Measurements from ENCODE around the gene ZSCAN5A.
A peak's percentile ranks its signal among the peaks of the same experiment; 100 is the strongest.
"Not testable (repeated sequence)": the region's sequence is repeated elsewhere in the genome, so short reads cannot be mapped to it uniquely, and the experiment has no call there.

ZSCAN5A gene, protein sequence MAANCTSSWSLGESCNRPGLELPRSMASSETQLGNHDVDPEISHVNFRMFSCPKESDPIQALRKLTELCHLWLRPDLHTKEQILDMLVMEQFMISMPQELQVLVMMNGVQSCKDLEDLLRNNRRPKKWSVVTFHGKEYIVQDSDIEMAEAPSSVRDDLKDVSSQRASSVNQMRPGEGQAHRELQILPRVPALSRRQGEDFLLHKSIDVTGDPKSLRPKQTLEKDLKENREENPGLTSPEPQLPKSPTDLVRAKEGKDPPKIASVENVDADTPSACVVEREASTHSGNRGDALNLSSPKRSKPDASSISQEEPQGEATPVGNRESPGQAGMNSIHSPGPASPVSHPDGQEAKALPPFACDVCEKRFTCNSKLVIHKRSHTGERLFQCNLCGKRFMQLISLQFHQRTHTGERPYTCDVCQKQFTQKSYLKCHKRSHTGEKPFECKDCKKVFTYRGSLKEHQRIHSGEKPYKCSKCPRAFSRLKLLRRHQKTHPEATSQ

DNA sequence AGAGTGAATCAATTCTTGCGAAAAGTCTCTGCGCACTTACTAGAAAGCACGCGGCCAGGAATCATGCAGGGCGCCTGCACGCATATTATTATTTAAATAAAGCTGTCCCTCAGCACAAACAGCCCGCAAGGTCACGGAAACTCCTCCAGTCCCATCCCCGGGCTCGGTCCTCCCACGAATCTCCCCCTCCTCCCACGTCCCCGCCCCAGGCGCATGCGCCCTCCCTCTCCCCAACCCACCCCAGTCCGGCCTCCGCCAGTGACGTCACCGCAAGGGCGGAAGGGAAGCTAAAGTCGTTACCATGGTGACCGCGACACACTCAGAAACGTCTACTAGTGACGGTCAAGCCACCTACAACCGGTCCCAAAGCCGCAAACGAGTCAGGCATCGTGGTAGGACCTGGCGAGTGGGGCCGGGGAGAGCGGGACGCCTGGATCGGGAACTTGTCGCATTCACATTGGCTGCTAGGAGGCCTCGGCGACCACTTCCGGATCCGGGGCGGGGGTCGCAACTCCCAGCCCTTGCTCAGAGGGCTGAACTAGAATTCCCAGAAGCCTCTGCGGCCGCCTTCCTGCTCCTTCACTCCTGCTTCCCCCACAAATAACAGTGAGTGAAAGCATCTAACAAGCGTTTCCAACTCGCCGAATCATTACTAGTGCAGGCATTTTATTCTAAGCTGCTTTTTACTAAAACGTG, at the start of gene ZSCAN5A:
Gene ZSCAN5A, minus strand, starts transcription at position 459 of the 696 bp plus-strand sequence. CDS start 89,793 bp downstream, outside the sequence.
- peak; percentile 99 for DNase-seq

DNA sequence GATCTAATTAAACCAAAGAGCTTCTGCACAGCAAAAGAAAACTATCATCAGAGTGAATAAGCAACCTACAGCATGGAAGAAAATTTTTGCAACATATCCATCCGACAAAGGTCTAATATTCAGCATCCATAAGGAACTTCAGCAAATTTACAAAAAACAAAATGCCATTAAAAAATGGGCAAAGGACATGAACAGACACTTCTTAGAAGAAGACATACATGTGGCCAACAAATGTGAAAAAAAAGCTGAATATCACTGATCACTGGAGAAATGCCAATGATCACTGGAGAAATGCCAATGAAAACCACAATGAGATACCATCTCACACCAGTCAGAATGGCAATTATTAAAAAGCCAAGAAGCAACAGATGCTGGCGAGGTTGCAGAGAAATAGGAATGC, 46.2 kb upstream of the ZSCAN5A start:
- DNase-seq = no peak

DNA sequence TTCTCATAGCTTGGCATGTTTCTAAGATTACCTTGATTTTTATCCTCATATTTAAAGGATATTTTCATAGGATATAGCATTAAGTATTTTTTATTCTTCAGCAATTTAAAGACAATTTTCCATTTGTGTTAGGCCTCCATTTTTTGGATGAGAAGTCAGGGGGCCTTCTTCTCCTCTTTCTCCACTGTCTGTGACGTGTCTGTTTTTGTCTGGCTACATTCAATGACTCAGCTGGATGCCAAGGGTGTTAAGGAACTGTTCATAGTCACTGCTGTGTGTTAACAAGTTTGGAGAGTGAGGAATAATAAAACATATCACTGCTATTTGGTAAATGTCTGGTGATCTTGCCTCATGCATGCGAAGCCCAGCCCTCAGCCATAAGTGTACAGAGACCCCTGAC, 42.3 kb upstream of the ZSCAN5A start:
- DNase-seq = no peak

DNA sequence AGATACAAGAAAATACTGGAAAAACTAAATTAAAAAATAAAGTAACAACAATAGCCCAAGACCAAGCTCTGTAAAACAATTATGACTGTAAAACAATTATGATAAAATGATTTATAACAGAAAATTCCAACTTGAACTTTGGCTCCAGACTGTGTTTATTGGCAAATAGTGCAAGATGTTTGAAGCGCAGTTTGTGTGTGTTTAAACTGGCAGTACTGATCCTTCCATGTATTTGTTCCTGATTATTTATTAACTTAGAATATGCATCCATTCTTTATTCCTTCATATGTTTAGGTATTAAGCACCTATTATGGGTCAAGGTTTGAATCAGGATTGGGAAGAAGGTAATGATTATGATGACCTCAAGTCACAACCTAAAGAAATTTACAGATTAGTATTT, 40.9 kb upstream of the ZSCAN5A start:
- no peak for DNase-seq

DNA sequence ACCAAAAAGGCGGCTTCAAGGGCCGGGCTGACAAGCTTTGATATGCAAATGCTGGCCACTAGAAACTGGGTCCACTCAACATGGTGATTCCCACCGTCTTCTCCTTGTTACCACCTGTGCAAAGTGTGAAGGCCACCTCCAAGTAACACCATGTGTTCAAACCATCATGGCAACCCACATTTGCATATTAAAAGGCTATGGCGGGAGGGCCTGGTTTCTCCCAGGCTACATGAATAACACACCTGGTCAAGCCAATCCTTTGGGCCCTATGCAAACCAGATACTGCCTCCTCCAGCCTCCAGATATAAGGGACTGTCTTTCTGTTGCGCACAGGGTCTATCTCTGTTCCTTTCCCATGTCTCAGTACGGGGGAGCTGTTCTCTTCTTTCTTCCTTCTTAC, 36.6 kb upstream of the ZSCAN5A start:
- no peak for DNase-seq

DNA sequence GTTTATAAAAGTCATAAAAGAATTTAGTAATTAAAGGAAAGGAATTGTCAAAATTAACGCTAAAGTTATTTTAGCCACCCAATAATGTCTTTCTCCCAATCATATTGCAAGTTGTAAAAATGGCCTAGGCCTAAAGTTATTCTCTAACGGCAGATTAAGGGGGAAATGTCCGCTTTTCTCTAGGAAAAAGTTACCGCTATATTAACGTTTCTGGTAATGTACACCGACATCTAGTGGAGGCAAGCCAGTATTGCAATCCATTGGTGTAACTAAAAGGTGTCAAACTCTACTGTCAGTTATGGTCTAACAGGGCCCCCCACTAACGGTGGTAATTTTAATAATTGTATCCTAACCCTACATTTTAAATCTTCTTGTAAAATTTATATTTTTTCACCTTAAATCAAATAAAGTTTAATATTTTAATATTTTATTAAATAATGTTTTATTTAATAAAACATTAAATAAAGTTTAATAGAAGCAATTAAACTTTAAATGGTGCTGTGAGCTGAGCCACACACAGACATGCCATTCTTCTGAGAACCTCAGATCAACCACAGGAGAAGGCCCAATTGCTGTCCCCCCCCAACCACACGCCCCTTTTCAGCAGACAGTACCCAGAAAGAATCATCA, 35.9 kb upstream of the ZSCAN5A start:
- DNase-seq = peak; percentile 13

DNA sequence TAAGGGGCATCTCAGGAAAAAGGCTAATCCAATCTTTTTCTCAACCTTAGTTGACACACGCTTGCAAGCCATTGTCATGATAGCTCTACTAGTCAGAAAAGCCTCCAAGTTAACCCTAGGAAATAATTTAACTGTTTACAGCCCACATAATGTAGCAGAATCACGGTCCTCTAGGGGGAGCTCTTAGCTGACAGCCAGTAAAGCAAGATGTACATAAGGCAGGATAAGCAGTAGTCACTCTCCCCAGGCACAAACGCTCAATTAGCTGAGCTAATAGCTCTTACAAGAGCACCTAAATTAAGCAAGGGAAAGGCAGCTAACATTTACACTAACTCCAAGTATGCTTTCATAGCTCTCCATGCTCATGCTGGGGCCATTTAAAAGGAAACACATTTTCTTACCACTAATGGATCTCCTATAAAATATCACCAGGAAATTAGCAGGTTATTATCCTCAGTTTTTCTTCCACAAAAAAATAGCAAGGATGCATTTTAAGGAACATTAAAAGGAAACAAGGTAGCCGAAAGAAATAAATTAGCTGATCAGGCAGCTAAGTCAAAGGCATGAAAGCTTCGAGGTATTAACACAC, 33.7 kb upstream of the ZSCAN5A start:
- no peak for DNase-seq

DNA sequence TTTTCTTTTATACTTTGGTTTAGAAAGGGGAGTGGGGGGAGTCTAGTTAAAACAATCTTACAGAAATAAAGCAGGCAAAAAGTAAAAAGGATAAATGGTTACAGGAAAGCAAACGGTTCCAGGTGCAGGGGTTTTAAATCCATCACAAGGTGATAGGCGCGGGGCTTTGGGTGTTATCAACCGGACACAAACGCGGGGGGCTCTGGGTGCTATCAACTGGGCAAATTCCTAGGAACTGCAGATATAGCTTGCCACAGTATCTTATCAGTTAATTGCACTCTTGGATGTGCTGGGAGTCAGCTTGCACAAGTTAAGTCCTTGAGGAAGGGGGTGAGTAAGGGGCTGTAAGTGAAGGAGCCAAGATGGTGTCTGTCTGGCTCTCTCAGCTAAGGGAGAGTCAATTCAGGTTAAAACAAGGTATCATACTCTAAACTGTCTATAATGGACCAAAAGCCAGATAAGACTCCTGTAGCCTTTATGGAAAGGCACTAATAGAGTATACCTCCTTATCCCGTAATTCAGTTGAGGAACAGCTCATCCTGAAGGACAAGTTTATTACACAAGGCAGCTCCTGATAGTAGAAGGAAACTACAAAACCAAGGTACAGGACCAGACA, 32.6 kb upstream of the ZSCAN5A start:
- no peak for DNase-seq

DNA sequence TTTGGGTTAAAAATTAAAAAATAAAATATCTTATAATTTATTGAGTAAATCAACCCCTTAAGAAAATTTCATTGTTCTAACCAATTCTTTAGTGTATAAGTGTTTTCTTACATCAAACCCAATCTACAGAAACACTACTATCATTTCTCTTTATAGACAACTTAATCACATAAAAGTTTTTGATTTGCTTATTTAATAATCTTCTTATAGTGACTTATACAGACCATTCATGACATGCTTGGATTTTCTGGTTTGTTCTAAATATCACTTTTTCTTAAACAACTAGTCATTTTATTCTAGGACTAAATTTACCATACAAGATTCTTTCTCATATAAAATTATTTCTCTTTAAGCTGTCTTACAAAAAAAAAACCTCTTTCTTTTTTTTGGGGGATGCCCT, 27.3 kb upstream of the ZSCAN5A start:
- no peak for DNase-seq

DNA sequence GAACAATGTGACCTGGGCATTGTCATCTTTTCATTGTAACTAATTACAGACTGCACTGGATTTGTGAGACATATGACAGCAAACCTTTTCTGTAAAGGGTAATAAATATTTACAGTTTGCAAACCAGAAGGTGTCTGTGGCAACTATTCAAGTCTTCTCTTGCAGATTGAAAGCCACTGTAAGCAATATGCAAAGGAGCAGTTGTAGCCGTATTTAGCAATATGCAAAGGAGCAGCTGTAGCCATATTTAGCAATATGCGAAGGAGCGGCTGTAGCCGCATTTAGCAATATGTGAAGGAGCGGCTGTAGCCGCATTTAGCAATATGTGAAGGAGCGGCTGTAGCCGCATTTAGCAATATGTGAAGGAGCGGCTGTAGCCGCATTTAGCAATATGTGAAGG, 24.4 kb upstream of the ZSCAN5A start:
- DNase-seq = not testable (repeated sequence)

DNA sequence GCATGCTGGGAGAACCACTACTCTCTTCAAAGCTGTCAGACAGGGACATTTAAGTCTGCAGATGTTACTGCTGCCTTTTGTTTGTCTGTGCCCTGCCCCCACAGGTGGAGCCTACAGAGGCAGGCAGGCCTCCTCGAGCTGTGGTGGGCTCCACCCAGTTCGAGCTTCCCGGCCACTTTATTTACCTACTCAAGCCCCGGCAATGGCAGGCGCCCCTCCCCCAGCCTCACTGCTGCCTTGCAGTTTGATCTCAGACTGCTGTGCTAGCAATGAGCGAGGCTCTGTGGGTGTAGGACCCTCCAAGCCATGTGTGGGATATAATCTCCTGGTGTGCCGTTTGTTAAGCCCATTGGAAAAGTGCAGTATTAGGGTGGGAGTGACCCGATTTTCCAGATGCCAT, 22.4 kb upstream of the ZSCAN5A start:
- DNase-seq = not testable (repeated sequence)

DNA sequence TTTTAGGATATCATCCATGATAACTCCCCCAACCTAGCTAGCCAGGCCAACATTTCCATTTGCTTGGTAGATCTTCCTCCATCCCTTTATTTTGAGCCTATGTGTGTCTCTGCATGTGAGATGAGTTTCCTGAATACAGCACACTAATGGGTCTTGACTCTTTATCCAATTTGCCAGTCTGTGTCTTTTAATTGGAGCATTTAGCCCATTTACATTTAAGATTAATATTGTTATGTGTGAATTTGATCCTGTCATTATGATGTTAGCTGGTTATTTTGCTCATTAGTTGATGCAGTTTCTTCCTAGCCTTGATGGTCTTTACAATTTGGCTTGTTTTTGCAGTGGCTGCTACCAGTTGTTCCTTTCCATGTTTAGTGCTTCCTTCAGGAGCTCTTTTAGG, 20.7 kb upstream of the ZSCAN5A start:
- not testable (repeated sequence) for DNase-seq

DNA sequence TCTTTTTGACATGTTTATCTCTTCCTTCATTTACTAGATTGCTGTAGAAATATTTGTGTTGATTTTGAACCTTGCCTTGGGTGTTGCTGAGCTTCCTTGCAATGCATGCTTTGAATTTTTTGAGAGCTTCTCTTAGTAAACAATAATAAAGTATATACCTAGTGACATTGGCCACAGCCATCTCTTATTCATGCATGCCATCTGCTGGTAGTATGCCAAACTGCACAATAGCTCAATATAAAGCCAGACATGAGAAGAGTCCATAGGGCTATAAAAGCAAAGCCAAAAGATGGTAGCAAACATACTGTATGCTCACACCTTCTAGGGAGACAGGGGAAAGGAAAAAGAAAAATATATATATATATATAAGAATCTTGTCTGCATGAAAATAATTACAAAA, 18.9 kb upstream of the ZSCAN5A start:
- DNase-seq = peak; percentile 7

DNA sequence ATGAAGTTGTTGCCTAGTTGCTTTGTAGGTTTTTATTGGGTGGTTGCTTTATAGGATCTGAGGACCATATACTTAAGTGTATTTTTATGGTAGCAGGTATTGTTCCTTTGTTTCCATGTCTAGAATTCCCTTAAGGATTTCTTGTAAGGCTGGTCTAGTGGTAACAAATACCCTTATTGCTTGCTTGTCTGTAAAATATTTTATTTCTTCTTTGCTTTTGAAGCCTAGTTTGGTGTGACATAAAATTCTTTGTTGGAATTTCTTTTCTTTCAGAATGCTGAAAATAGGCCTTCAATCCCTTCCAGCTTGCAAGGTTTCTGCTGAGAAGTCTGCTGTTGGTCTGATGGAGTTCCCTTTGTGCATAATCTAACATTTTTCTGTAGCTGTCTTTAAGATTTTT, 18.1 kb upstream of the ZSCAN5A start:
- DNase-seq = no peak

DNA sequence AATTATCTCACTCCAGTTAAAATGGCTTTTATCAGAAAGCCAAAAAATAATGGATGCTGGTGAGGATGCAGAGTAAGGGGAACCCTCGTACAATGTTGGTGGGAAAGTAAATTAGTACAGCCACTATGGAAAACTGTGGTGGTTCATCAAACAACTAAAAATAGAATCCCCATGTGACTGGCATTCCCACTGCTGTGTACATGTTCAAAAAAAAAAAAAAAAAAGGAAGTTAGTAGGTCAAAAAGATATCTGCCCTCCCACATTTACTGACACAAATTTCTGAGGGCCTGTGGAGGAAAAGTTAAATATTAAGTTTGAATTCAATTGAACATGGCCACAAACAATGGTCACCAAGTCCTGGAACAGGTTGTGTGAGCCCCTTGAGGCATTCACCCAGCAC, 9.8 kb upstream of the ZSCAN5A start:
- DNase-seq = no peak

DNA sequence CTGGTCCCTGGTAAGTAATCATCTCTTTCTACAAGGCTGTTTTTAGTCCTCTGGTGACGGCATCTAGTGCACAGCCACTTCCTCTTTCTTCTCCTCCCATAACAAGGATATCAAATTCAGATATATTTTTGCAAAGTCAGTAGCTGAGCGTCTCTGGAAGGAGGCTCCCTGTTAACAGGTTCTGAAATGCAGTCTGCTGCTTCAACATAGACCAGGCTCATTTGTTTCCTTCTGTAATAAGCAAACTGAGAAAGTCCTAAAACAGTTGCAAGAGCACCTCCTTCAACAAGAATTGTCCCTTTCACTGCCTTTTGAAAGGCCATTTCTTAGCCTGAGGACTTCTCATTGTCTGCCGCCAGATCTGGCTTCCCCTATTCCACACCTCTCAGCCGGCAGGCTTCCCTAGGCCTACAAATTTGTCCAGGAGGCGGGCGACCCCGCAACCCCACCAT, 7.4 kb upstream of the ZSCAN5A start:
- no peak for DNase-seq

DNA sequence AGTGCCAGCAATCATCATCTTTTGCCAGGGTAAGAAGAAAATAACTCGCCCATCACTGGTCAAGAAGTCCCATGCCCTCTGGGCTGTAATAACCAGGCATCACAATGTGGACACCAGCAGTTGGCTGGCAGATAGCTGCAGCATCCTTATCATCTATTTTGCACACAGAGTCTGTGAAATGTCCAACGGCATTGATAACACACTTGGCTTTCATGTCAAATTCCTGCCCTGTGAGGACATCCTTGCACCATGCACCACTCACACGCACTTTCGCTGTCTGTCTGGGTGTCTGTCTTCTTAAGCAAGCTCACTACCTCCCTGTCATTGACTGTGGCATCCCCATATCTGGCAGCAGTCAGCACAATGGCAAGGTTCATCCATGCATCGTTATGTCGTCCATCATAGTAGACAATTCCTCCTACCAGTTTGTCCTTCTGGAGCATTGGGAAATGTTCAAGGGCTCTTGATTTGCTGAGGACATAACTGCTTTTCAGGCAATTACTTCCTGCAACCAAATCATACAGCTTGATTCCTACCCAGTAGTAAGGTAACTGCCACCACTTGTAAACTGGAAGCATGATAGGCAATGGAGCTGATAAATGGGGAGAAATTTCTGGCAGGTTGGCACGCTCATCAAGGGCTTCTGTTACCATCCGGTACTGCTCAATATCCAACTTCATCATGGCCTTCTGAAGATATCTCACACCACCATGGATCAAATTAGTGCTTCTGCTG, 6.8 kb upstream of the ZSCAN5A start:
- no peak for DNase-seq

DNA sequence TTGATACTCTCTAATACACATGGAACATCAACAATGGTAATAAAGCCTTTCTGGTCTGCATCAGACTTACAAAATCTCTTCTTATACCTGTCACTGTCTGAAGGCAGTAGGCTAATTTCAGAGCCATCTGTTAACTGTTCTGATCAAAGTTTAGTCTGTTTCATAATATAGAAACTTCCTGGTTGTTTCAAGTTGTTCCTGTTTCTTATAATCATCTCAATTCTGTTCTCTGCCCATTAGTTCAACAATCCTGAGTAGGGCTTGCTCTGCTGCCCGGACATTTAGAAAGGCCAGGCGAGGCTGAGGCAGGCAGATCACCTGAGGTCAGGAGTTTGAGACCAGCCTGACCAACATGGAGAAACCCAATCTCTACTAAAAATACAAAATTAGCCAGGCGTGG, 5.4 kb upstream of the ZSCAN5A start:
- no peak for DNase-seq

DNA sequence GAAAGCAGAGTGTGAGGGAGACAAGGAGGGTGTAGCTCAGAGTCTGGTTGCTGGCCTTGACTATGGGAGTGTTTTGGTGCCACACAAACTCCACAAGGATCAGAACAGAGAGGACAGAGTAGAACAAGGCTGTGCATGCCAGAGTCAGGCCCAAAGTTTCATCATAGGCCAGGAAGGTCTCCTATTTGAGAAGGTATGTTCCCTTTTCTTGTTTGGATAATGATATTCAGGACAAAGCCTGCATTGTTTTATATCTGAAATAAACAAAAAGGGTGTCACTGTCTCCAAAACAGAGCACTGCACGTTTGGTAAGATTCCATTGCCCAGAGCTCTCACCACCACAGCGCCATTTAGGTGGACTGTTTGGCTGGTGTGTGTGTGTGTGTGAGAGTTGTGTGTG, 3.1 kb upstream of the ZSCAN5A start:
- no peak for DNase-seq

DNA sequence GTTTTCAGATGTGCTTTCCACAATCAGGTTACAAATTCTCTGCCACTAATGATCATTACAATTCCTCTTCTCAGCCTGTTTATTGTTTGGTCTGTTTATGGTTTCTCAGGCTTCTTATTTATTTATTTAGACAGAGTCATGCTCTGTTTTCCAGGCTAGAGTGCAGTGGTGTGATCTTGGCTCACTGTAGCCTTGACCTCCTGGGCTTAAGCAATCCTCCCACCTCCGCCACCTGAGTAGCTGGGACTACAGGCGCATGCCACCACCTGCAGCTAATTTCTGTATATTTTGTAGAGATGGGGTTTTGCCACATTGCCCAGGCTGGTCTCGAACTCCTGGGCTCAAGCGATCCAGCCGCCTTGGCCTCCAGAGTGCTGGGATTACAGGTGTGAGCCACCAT, 2.1 kb upstream of the ZSCAN5A start:
- DNase-seq = no peak

DNA sequence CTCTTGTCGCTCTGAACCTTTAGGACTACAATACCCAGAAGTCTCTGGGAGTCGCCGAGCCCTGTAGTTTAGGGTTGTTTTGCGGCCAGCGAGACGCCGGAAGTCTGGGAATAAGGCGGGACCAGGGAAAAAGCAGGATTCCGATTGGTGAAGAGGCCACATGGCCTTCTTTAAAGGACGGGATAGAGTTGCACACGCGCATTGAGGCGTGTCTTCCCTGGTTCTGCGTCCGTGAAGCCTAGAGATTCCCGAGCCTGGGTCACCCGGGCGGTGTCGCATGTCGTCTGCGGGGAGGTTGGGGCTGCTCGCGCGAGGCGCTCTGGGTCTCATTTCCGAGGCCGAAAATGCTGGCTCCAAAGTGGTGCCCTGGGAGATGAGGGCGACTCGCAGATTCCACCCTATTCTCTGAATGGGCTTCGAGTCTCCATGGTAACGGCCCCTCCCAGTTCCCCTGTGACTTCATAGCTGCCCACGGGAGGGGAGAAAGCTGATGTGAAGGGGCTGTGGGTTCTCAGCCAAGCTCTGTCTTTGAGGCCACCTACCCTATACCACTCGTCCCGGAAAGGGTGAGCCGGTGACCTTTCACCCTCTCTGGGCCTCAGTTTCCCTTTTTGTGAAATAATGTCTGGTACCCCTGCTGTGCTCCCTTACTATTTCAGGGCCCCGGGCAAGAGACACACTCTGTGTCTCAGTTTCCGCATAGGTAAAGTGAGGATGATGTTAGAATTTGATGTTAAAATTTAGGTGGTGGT, 614 bp upstream of the ZSCAN5A start:
- DNase-seq = peak; percentile 90

Measured in stimulated activated naive CD4-positive, alpha-beta T cell treated with Interleukin-2 at 50 U/mL for 16 hours (primary cell).